ENCODE measurements around the gene FAM174B.

DNA sequence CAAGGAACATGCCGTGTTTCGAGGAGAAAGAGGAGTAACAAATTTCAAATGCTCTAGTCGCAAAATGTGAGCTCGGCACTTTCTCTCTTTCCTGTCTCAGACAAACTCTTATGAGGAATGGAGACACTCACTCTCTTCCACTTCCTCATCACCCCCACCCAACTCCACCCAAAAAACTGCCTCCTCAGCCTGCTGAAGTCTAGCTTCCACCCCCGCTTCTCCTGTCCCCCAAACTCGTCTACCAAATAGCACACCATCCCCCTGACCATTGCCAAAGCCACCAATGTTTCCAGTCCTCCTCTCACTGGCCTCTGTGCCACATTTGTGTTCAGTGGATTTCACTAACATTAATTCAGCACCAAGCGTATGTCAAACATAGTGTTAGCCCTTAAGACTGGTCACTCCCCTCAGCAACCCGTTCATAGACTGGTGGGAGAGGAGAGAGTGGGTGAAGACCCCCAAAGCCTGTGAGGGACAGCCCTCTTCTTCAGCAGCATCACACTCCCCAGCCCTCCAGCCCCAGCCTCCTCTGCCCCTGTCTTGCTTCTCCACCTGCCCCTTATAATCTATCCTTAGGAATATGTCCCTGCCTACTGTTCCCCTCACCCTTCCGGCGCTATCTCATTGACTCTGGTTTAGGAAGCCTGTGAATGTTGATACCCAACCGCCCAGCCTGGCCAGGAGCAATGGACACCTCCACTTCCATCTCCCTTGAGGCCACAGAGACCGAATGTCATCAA lies 77.3 kb downstream of the FAM174B start:
- TF ChIP-seq POLR2A (IDR thresholded peaks at IDR 0.05): no peak
- TF ChIP-seq, protein P1, sequence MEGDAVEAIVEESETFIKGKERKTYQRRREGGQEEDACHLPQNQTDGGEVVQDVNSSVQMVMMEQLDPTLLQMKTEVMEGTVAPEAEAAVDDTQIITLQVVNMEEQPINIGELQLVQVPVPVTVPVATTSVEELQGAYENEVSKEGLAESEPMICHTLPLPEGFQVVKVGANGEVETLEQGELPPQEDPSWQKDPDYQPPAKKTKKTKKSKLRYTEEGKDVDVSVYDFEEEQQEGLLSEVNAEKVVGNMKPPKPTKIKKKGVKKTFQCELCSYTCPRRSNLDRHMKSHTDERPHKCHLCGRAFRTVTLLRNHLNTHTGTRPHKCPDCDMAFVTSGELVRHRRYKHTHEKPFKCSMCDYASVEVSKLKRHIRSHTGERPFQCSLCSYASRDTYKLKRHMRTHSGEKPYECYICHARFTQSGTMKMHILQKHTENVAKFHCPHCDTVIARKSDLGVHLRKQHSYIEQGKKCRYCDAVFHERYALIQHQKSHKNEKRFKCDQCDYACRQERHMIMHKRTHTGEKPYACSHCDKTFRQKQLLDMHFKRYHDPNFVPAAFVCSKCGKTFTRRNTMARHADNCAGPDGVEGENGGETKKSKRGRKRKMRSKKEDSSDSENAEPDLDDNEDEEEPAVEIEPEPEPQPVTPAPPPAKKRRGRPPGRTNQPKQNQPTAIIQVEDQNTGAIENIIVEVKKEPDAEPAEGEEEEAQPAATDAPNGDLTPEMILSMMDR (IDR thresholded peaks at IDR 0.05): no peak

Data from stomach (tissue), 4 donors.